Central memory CD8-positive, alpha-beta T cell (primary cell): ENCODE results near the gene KIRREL3.

Source experiments
- ATAC-seq: fragments of 150-1000 bp; cut with Tn5 transposase; replicated peaks from 2 replicates; pipeline ENCODE4 v1.10.0; 2022; ENCODE audit warnings: mild to moderate bottlenecking, moderate FRiP score, moderate number of reproducible peaks; ENCODE audit not compliant: poor library complexity, severe bottlenecking; ENCODE audit errors: extremely low read depth
- DNase-seq, 2 donors: peaks; one replicate each; pipeline ENCODE4 v3.0.0; 2021; ENCODE audit warnings: low spot score in 2 of 2
- H3K27ac Mint-ChIP-seq: one replicate; pipeline ENCODE4 v1.8.0; 2022; ENCODE audit warnings: low read depth, mild to moderate bottlenecking, moderate library complexity, mixed read lengths
- H3K27me3 Mint-ChIP-seq: one replicate; pipeline ENCODE4 v1.8.0; 2022; ENCODE audit warnings: mixed read lengths
- H3K36me3 Mint-ChIP-seq: one replicate; pipeline ENCODE4 v1.8.0; 2022; ENCODE audit warnings: mild to moderate bottlenecking, moderate library complexity, mixed read lengths; ENCODE audit not compliant: insufficient read depth
- H3K4me1 Mint-ChIP-seq: one replicate; pipeline ENCODE4 v1.8.0; 2022; ENCODE audit warnings: mixed read lengths
- H3K4me3 Mint-ChIP-seq: one replicate; pipeline ENCODE4 v1.8.0; 2022; ENCODE audit warnings: mild to moderate bottlenecking, moderate library complexity, mixed read lengths
- H3K9me3 Mint-ChIP-seq: one replicate; pipeline ENCODE4 v1.8.0; 2022; ENCODE audit warnings: mixed read lengths

The KIRREL3 gene

GRCh38 chr11:126722956-126723664 lies 277.5 kb downstream of the KIRREL3 start:
- Mint-ChIP-seq H3K4me1 (no peaks in the 10 kb centered on the region), H3K27ac (no peak overlapping the region), H3K36me3 (no peaks in the 10 kb centered on the region), H3K9me3 (peaks cover 5% of the 10 kb centered on the region), H3K4me3 (no peak overlapping the region), H3K27me3 (peaks cover 24% of the 10 kb centered on the region)
- DNase-seq (no peak), ATAC-seq (no peak)

GRCh38 chr11:126722006-126722736 lies 278.4 kb downstream of the KIRREL3 start:
- H3K36me3 Mint-ChIP-seq, result no peaks in the 10 kb centered on the region
- H3K4me3 Mint-ChIP-seq, result no peak overlapping the region
- H3K9me3 Mint-ChIP-seq, result peaks cover 5% of the 10 kb centered on the region
- peaks cover 24% of the 10 kb centered on the region for H3K27me3 Mint-ChIP-seq
- ATAC-seq, result no peak
- DNase-seq, result no peak
- H3K27ac Mint-ChIP-seq, result no peak overlapping the region
- H3K4me1 Mint-ChIP-seq, result no peaks in the 10 kb centered on the region

GRCh38 chr11:126720539-126721235 lies 279.9 kb downstream of the KIRREL3 start:
- peaks cover 24% of the 10 kb centered on the region for H3K27me3 Mint-ChIP-seq
- peaks cover 5% of the 10 kb centered on the region for H3K9me3 Mint-ChIP-seq
- H3K4me1 Mint-ChIP-seq, result no peaks in the 10 kb centered on the region
- no peak overlapping the region for H3K4me3 Mint-ChIP-seq
- DNase-seq (no peak), ATAC-seq (no peak)
- H3K36me3 Mint-ChIP-seq, result no peaks in the 10 kb centered on the region
- H3K27ac Mint-ChIP-seq, result no peak overlapping the region

GRCh38 chr11:126719740-126720139 lies 280.8 kb downstream of the KIRREL3 start:
- Mint-ChIP-seq H3K9me3 (peaks cover 5% of the 10 kb centered on the region), H3K4me1 (no peaks in the 10 kb centered on the region), H3K27ac (no peak overlapping the region), H3K27me3 (peaks cover 24% of the 10 kb centered on the region), H3K4me3 (no peak overlapping the region), H3K36me3 (no peaks in the 10 kb centered on the region)
- no peak for ATAC-seq
- no peak for DNase-seq

GRCh38 chr11:126718276-126718675 lies 282.3 kb downstream of the KIRREL3 start:
- Mint-ChIP-seq H3K27me3 (peaks cover 38% of the 10 kb centered on the region), H3K36me3 (no peaks in the 10 kb centered on the region), H3K27ac (no peak overlapping the region), H3K4me1 (no peaks in the 10 kb centered on the region), H3K4me3 (no peak overlapping the region), H3K9me3 (peaks cover 5% of the 10 kb centered on the region)
- ATAC-seq (no peak), DNase-seq (no peak)

GRCh38 chr11:126716456-126717083 lies 284.0 kb downstream of the KIRREL3 start:
- no peak overlapping the region for H3K4me3 Mint-ChIP-seq
- no peak for ATAC-seq
- H3K36me3 Mint-ChIP-seq, result no peaks in the 10 kb centered on the region
- peaks cover 48% of the 10 kb centered on the region for H3K27me3 Mint-ChIP-seq
- no peaks in the 10 kb centered on the region for H3K4me1 Mint-ChIP-seq
- no peak overlapping the region for H3K27ac Mint-ChIP-seq
- no peak for DNase-seq
- peaks cover 5% of the 10 kb centered on the region for H3K9me3 Mint-ChIP-seq

GRCh38 chr11:126713806-126714205 lies 286.8 kb downstream of the KIRREL3 start:
- ATAC-seq (no peak), DNase-seq (no peak)
- H3K36me3 Mint-ChIP-seq, result peaks cover 2% of the 10 kb centered on the region
- peaks cover 42% of the 10 kb centered on the region for H3K27me3 Mint-ChIP-seq
- H3K27ac Mint-ChIP-seq, result no peak overlapping the region
- no peaks in the 10 kb centered on the region for H3K9me3 Mint-ChIP-seq
- no peak overlapping the region for H3K4me3 Mint-ChIP-seq
- H3K4me1 Mint-ChIP-seq, result no peaks in the 10 kb centered on the region

GRCh38 chr11:126711977-126712625 lies 288.5 kb downstream of the KIRREL3 start:
- ATAC-seq (no peak), DNase-seq (no peak)
- H3K4me1 Mint-ChIP-seq, result no peaks in the 10 kb centered on the region
- H3K27ac Mint-ChIP-seq, result no peak overlapping the region
- H3K27me3 Mint-ChIP-seq, result peaks cover 53% of the 10 kb centered on the region
- H3K9me3 Mint-ChIP-seq, result no peaks in the 10 kb centered on the region
- H3K36me3 Mint-ChIP-seq, result peaks cover 2% of the 10 kb centered on the region
- H3K4me3 Mint-ChIP-seq, result no peak overlapping the region

GRCh38 chr11:126710804-126711399 lies 289.7 kb downstream of the KIRREL3 start:
- Mint-ChIP-seq H3K36me3 (peaks cover 2% of the 10 kb centered on the region), H3K9me3 (no peaks in the 10 kb centered on the region), H3K27me3 (peaks cover 53% of the 10 kb centered on the region), H3K27ac (no peak overlapping the region), H3K4me3 (no peak overlapping the region), H3K4me1 (no peaks in the 10 kb centered on the region)
- ATAC-seq, result no peak
- DNase-seq, result no peak

GRCh38 chr11:126707498-126707897 lies 293.1 kb downstream of the KIRREL3 start:
- Mint-ChIP-seq H3K36me3 (peaks cover 2% of the 10 kb centered on the region), H3K4me1 (no peaks in the 10 kb centered on the region), H3K27me3 (peaks cover 32% of the 10 kb centered on the region), H3K27ac (no peak overlapping the region), H3K4me3 (no peak overlapping the region), H3K9me3 (no peaks in the 10 kb centered on the region)
- ATAC-seq (no peak), DNase-seq (no peak)

GRCh38 chr11:126704096-126704495 lies 296.5 kb downstream of the KIRREL3 start:
- Mint-ChIP-seq H3K27ac (no peak overlapping the region), H3K9me3 (no peaks in the 10 kb centered on the region), H3K4me1 (no peaks in the 10 kb centered on the region), H3K27me3 (peaks cover 16% of the 10 kb centered on the region), H3K4me3 (no peak overlapping the region), H3K36me3 (no peaks in the 10 kb centered on the region)
- DNase-seq (no peak), ATAC-seq (no peak)

GRCh38 chr11:126703662-126704061 lies 296.9 kb downstream of the KIRREL3 start:
- DNase-seq, result no peak
- Mint-ChIP-seq H3K9me3 (no peaks in the 10 kb centered on the region), H3K27me3 (peaks cover 15% of the 10 kb centered on the region), H3K36me3 (no peaks in the 10 kb centered on the region), H3K4me1 (no peaks in the 10 kb centered on the region), H3K27ac (no peak overlapping the region), H3K4me3 (no peak overlapping the region)
- no peak for ATAC-seq
